Measurements from ENCODE around the gene RPS6KA1.

GRCh38 chr1:26602378-26602959, 72.9 kb downstream of the RPS6KA1 start:
- TF ChIP-seq GATA2 (IDR thresholded peaks at IDR 0.05; ENCODE audit: low read depth, low read length), result no peak
- no peak for TF ChIP-seq GATA3 (IDR thresholded peaks at IDR 0.05; ENCODE audit: low read depth, low read length)
